ENCODE results near the gene WBP1.

Gene WBP1

GRCh38 chr2:74458132-74458937, at the start of gene WBP1:
Gene WBP1 (plus strand): TSS chr2:74458438. CDS start chr2:74458603, 165 bp downstream.
- peak within 1 kb of the TSS; percentile 98 for H3K4me3 ChIP-seq (ENCODE audit: low read length)
- DNase-seq (ENCODE audit: low read depth), result peak; percentile 100
- no peak for TF ChIP-seq CTCF (IDR thresholded peaks at IDR 0.05; ENCODE audit: insufficient read depth, low read depth, low read length, missing control alignments)

GRCh38 chr2:74413001-74413698, 45.1 kb upstream of the WBP1 start:
- H3K4me3 ChIP-seq (ENCODE audit: low read length), result no peak overlapping the region
- TF ChIP-seq CTCF (IDR thresholded peaks at IDR 0.05; ENCODE audit: insufficient read depth, low read depth, low read length, missing control alignments), result no peak
- DNase-seq (ENCODE audit: low read depth), result no peak

GRCh38 chr2:74414441-74414840, 43.8 kb upstream of the WBP1 start:
- DNase-seq (ENCODE audit: low read depth), result no peak
- H3K4me3 ChIP-seq (ENCODE audit: low read length), result peak overlapping the region; percentile 22
- TF ChIP-seq CTCF (IDR thresholded peaks at IDR 0.05; ENCODE audit: insufficient read depth, low read depth, low read length, missing control alignments), result no peak

GRCh38 chr2:74414881-74415761, 43.1 kb upstream of the WBP1 start:
- H3K4me3 ChIP-seq (ENCODE audit: low read length), result peak overlapping the region; percentile 22
- DNase-seq (ENCODE audit: low read depth), result no peak
- no peak for TF ChIP-seq CTCF (IDR thresholded peaks at IDR 0.05; ENCODE audit: insufficient read depth, low read depth, low read length, missing control alignments)

- TF ChIP-seq CTCF (IDR thresholded peaks at IDR 0.05; ENCODE audit: insufficient read depth, low read depth, low read length, missing control alignments), result no peak
- DNase-seq (ENCODE audit: low read depth), result no peak
- H3K4me3 ChIP-seq (ENCODE audit: low read length), result no peak overlapping the region
Observed at GRCh38 chr2:74415762-74416395, 42.4 kb upstream of the WBP1 start.

GRCh38 chr2:74416778-74417177, 41.5 kb upstream of the WBP1 start:
- no peak overlapping the region for H3K4me3 ChIP-seq (ENCODE audit: low read length)
- DNase-seq (ENCODE audit: low read depth), result no peak
- no peak for TF ChIP-seq CTCF (IDR thresholded peaks at IDR 0.05; ENCODE audit: insufficient read depth, low read depth, low read length, missing control alignments)

All from epithelial cell of esophagus (primary cell).